ENCODE data around the gene AVPR2.

AVPR2 gene

DNA sequence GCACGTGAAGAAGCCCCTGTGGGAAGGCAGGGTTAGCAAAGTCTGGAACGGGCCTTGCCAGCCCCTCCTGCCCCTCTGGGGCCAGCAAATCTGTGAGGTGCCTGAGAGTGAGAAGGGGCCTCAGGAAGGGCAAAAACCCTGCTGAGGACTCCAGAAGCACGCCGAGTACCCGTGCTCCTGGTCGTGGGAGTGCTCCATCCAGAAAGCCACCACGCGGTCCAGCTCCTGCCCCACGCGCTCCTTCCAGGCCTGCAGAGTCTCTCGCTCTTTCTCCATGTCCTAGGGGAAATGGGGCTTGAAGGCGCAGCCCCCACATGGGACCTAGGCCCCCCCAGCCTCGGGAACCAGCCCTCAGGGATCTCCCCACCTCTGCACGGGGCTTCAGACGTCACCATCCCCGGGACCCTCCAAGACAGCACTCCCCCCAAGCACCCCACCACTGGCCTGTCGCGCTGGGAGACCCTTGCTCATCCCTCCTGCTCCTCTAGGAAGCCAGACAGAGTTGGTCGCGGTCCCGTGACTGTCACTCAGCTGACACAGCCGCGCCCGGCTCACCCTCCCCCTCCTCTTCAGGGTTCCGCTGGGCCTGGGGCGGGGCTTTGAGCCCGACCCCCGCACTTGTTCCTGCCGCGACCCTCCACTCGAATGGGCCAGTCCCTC is 39.8 kb downstream of the AVPR2 start, which contains the start of gene RENBP:
TSS of gene RENBP (minus strand) at position 504 of the 660 bp plus-strand sequence. CDS start at position 471, 33 bp downstream.
- H3K4me1 ChIP-seq = no peaks in the 10 kb centered on the region
- peaks cover 5% of the 10 kb centered on the region for H3K36me3 ChIP-seq
- no peaks in the 10 kb centered on the region for H3K27me3 ChIP-seq
- TF ChIP-seq, protein P1, sequence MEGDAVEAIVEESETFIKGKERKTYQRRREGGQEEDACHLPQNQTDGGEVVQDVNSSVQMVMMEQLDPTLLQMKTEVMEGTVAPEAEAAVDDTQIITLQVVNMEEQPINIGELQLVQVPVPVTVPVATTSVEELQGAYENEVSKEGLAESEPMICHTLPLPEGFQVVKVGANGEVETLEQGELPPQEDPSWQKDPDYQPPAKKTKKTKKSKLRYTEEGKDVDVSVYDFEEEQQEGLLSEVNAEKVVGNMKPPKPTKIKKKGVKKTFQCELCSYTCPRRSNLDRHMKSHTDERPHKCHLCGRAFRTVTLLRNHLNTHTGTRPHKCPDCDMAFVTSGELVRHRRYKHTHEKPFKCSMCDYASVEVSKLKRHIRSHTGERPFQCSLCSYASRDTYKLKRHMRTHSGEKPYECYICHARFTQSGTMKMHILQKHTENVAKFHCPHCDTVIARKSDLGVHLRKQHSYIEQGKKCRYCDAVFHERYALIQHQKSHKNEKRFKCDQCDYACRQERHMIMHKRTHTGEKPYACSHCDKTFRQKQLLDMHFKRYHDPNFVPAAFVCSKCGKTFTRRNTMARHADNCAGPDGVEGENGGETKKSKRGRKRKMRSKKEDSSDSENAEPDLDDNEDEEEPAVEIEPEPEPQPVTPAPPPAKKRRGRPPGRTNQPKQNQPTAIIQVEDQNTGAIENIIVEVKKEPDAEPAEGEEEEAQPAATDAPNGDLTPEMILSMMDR (IDR thresholded peaks at IDR 0.05; ENCODE audit: low read depth, low read length) = no peak
- H3K4me3 ChIP-seq (ENCODE audit: low read depth, low read length) = peak within 1 kb of the TSS; percentile 47
- peak; percentile 70 for DNase-seq
- H3K9me3 ChIP-seq = no peaks in the 10 kb centered on the region

GRCh38 chrX:153944800-153945150 is 40.3 kb downstream of the AVPR2 start:
- TF ChIP-seq, protein P1 (IDR thresholded peaks at IDR 0.05; ENCODE audit: low read depth, low read length) = no peak
- DNase-seq = no peak
- H3K9me3 ChIP-seq = no peaks in the 10 kb centered on the region

GRCh38 chrX:153945956-153946943 is 41.8 kb downstream of the AVPR2 start:
- Histone ChIP-seq H3K4me1 (no peaks in the 10 kb centered on the region; the same call in 1 of the 2 replicates), H3K4me3 (ENCODE audit: low read depth, low read length) (no peak overlapping the region), H3K9me3 (no peaks in the 10 kb centered on the region), H3K27me3 (no peaks in the 10 kb centered on the region), H3K36me3 (peaks cover 25% of the 10 kb centered on the region)
- no peak for DNase-seq
- TF ChIP-seq, protein P1 (IDR thresholded peaks at IDR 0.05; ENCODE audit: low read depth, low read length) = no peak

More at GRCh38 chrX:153944800-153945150, 40.3 kb downstream of the AVPR2 start:
- Histone ChIP-seq H3K36me3 (peaks cover 10% of the 10 kb centered on the region), H3K27me3 (no peaks in the 10 kb centered on the region), H3K4me3 (ENCODE audit: low read depth, low read length) (no peak overlapping the region; the same call in 1 of the 2 replicates), H3K4me1 (no peaks in the 10 kb centered on the region; the same call in 1 of the 2 replicates)

DNA sequence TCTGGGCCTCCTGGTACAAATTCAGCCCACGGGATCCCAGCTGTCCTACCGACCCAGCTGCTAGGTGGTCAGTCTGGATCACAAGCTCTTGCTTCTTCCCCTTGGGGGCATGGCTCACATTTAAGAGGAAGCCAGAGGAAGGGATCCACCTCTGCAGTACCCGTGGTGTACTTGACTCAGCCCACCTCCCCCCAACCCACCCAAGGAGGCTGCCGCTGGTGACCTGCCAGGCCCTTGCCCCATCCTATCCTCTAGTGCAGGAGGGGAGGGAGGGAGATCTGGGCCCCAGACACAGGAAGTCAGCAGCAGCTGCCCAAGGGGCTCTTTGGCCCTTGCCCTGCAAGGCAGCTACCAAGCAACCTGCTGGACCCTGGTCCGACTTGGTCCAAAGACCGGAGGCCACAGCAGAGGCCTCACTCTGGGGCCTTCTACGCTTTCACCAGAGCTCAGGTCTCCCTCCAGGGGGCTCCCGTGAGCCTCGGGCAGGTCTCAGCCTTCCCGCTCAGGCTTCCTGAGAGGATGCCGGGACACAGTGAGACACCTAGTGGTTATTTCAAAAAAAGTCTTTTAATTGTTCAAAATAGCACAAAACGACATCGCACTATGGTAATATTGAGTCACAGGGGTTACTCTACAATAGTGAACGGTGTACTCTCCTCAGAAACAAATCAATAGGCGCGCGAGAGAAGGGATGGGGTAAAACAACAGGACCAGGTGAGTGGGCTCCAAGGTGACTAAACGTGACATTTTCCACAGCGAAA is 42.7 kb downstream of the AVPR2 start:
- H3K4me3 ChIP-seq (ENCODE audit: low read depth, low read length) = no peak overlapping the region
- no peaks in the 10 kb centered on the region for H3K27me3 ChIP-seq
- peak; percentile 86 for DNase-seq
- TF ChIP-seq, protein P1 (IDR thresholded peaks at IDR 0.05; ENCODE audit: low read depth, low read length) = peak; percentile 86
- no peaks in the 10 kb centered on the region for H3K9me3 ChIP-seq
- peaks cover 34% of the 10 kb centered on the region for H3K36me3 ChIP-seq
- no peaks in the 10 kb centered on the region; the same call in 1 of the 2 replicates for H3K4me1 ChIP-seq

DNA sequence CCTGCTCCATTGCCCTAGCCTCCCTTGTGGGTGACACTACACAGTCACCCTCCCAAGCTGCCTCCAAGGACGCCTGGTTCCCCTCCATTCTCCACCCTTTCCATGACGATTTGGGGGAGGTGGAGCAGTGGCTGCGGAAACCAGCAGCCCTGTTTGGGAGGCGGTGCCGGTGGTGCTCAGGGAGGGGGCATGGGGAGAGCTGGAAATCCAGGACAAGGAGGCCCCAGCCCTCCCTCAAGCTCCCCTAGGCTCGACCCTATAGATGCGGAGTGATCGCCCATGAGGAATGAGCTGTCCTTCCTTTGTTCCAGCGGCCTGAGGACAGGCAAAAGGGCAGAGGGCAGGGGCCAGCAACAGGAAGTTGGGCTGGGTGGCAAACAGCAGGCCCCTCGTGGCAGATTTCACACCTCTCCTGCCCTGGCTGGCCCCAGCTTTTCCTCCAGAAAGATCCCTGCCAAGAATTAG is 43.6 kb downstream of the AVPR2 start:
- H3K4me3 ChIP-seq (ENCODE audit: low read depth, low read length) = no peak overlapping the region
- peaks cover 43% of the 10 kb centered on the region for H3K36me3 ChIP-seq
- no peaks in the 10 kb centered on the region for H3K27me3 ChIP-seq
- peaks cover 3% of the 10 kb centered on the region for H3K4me1 ChIP-seq
- TF ChIP-seq, protein P1 (IDR thresholded peaks at IDR 0.05; ENCODE audit: low read depth, low read length) = no peak
- H3K9me3 ChIP-seq = no peaks in the 10 kb centered on the region
- DNase-seq = no peak

Measured in BE2C (cell line).